Right hindlimb (tissue), 1 donor: ENCODE results near the gene VAT1L.

ENCODE experiments used
- DNase-seq: peaks from one replicate; pipeline ENCODE4 v3.0.0-alpha.2; 2018

The VAT1L gene

GRCh38 chr16:77784441-77785372 is 3.7 kb upstream of the VAT1L start:
- DNase-seq, result no peak

DNA sequence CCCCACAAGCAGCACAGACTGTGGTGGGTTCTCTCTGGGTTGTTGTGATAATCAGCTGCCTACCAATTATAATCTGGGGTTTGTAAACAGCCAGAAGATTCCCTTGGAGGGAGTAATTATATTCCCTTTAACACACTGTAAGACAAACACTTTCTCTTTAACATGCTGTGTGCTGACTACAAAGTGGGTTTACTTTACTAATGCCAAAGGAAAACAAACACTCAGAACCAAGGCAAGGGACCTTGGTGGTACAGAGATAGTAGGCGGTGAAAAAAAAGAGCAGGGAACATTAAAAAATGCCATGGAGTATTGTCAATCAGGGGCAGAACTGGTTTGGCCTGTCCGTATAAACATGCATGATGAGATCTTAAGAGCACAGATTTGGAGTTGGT is 3.0 kb upstream of the VAT1L start:
- no peak for DNase-seq

DNA sequence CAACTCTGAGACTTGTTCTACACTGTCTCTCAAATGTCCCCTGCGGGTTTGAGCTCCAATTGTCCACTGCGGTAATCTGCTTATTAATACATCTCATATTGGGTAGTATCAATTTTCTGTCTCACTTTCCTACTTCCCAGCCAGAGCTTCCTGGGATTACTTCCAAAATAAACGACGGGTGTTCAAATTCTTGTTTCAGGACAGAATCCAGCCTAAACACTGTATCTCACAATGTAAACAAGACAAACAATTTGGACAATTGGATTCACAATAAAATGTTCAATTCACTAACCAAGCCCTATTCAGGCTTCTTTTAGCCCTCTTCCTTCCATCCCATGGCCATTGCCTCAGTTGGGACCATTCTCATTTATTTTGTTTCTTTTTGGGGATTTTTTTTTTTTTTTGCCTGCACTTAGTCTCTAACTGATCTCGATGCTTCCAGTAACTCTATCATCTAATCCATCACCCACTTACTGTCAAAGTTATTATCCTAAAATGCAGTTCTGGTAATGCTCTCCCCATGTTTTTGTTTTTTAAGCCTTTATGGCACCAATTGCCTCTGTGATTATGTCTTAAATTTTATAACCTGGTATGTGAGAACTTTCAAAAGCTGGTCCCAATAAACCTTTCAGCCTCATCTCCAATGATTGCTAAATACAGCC is 2.0 kb upstream of the VAT1L start:
- DNase-seq, result no peak

DNA sequence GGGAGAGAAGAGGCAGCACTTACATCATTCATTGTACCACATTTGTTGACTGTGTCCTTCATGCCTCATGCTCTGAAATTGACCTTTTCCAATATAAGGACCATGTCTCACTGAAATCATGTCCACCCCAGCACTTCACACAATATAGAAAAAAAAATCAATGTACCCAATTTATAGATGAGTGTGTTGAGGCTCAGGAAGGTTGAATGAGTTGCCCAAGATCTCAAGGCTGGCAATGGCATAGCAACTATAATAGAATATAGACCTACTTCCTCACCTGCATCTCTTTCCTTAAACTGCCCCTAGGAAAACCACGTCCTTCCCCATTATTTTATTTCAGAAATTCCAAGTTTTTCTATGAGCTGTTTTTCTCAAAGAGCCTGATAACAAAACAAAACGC is 912 bp upstream of the VAT1L start:
- no peak for DNase-seq

GRCh38 chr16:77789085-77790008 is 983 bp downstream of the VAT1L start:
- DNase-seq, result no peak

DNA sequence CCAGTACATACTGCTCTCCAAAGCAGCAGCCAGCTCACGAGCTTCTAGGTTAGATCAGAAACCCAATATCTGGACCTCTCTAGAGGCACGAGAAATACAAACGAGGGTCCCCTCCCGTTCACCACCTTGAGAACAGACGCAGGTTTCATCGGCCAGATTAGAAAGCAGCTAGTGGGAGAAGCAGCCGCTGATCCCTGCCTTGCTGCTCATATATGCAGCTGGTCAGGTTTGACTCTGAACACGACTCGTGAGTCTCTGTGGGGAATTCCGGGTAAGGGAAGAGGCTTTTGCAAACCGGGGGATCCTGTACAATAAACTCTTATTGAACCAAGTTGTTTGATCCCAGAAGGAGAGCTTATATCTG is 1.6 kb downstream of the VAT1L start:
- DNase-seq, result no peak

- no peak for DNase-seq
Observed at GRCh38 chr16:77790912-77791311, 2.5 kb downstream of the VAT1L start.

DNA sequence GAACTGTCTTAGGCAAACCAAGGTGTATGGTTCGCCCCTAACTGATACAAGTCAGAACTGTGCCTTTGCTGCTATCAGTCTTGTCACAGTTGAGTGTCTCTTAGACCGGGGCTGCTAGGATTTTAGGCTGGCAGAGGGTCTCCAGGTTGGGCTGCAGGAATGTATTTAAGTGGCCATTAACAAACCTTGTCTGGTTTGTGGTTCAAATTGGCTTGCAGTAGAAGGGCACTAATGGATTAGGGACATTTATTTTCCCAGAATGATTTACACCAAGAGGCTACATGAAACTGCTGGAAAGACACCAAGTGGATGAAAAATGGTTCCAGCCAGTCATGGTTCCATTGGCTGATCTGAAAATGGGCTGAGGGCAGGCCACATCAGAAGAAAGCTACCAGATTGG is 5.1 kb downstream of the VAT1L start:
- DNase-seq, result no peak

- no peak for DNase-seq
Observed at GRCh38 chr16:77794586-77794985, 6.2 kb downstream of the VAT1L start.

DNA sequence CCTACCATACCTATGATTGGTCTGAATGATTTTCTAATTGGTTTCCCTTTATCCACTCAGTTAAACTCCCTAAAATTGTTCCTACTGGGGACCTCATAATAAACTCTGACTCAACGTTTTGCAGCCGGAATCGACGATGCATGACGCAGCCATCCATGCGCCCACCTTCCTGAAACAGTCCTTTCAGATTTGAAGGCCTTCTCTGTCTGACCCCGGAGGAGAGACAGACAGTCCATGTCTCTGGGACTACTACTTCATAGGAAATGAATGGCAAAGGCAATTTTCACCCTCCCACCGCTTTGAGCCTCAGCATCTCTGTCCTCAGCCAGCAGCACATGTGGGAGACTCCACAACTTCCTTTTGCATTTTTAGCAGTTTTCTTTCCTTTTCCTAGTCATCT is 13.5 kb downstream of the VAT1L start:
- no peak for DNase-seq

GRCh38 chr16:77805398-77805797 is 17.0 kb downstream of the VAT1L start:
- DNase-seq, result no peak

DNA sequence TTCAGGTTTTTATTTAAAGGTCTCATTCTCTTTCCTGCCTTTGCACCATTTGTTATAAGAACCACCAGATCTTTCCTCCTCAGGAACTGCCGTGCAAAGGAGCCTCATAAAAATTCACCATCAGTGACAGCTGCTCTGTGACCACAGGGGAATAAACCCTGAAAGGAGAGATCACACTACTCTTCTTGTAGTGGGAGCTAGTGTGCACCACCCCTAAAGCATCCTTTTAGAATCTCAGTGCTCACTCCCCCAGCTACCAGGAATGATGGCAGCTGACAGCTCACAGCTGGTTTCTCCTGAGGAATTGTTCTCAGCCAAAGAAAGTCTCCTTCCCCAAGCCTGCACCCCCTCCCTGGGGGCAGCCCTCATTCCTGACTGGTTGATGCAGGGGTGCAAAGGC is 18.7 kb downstream of the VAT1L start:
- DNase-seq, result no peak

GRCh38 chr16:77812856-77813500 is 24.6 kb downstream of the VAT1L start:
- no peak for DNase-seq

GRCh38 chr16:77816293-77816692 is 27.9 kb downstream of the VAT1L start:
- no peak for DNase-seq

GRCh38 chr16:77820340-77820739 is 32.0 kb downstream of the VAT1L start:
- no peak for DNase-seq

DNA sequence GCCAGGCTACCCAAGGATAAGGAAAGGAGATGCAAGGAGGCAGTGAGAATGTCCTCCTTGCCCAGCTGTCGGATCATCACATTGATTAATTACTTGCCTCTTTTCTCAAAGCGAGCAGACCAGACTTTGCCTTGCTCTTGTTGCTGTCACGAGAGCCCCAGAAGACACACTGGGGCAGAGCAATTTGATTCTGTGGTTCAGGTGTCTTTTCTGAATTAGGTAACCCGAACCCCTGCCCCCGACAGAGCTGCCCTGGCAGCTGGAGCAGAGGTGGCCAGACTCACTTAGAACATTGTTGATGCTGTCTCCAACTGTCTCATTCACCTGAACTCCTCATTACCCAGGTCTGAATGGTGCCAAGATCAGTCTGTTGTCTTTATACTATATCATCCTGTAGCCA is 34.3 kb downstream of the VAT1L start:
- no peak for DNase-seq

DNA sequence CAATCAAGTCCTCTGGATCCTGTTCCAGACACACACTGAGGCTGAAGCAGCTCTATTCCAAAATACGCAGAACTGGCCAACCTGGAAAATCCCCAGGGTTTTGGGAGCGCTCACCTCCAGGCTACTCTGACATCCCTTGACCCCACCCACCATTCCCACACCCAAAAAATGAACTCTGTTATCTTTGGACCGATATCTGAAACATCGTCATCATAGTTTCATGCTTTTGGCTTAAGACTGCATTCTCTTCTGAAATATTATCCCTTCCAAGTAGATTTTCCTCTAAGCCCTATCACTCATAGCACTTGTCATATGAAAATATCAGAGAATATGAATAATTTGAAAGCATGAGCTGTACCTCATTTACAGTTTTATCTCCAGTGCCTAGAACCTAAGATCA is 34.7 kb downstream of the VAT1L start:
- DNase-seq, result no peak

GRCh38 chr16:77825196-77825595 is 36.8 kb downstream of the VAT1L start:
- no peak for DNase-seq

GRCh38 chr16:77827032-77827431 is 38.7 kb downstream of the VAT1L start:
- no peak for DNase-seq

GRCh38 chr16:77833921-77834634 is 45.7 kb downstream of the VAT1L start:
- no peak for DNase-seq

GRCh38 chr16:77834635-77835540 is 46.5 kb downstream of the VAT1L start:
- peak; percentile 81 for DNase-seq
